Measurements from ENCODE around the gene WDR18.

DNA sequence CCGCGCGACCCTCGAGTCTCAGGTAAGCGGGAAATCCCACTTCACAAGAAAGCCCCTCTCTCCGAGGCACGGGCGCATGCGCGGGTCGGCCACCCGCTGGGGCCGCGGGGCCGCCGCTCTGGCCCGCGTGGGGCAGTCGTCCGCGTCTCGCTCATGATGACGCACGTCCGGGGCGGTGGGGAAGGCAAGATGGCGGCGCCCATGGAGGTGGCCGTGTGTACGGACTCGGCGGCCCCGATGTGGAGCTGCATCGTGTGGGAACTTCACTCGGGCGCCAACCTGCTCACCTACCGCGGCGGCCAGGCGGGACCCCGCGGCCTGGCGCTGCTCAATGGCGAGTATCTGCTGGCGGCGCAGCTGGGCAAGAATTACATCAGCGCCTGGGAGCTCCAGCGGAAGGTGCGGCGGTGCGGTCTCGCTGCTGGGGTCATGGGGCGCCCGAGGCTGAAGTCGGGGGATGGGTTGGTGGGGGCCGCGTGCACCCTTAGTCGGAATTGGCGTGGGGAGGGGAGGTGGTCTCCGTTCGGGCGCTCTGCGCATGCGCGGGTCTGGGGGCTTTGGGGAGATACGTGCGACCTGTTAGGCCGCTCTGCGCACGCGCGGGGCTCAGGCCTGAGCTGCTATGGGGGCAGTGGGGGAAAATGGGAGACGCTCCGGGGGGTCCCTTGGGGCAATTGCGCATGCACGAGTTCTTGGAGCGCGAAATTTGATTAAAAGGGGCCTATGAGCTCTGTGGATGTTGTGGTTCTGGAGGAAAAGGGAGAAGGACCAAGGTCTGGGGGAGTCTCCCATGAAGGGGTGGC, at the start of gene WDR18:
- TF ChIP-seq POLR2AphosphoS5 (IDR thresholded peaks at IDR 0.05; ENCODE audit: low read depth, low read length): 0 out of 2 replicates have a peak, but pooled peaks have one; percentile 26
- TF ChIP-seq SIN3A (IDR thresholded peaks at IDR 0.05; ENCODE audit: borderline replicate concordance, insufficient read depth, low read length): no peak
- TF ChIP-seq, protein P1, sequence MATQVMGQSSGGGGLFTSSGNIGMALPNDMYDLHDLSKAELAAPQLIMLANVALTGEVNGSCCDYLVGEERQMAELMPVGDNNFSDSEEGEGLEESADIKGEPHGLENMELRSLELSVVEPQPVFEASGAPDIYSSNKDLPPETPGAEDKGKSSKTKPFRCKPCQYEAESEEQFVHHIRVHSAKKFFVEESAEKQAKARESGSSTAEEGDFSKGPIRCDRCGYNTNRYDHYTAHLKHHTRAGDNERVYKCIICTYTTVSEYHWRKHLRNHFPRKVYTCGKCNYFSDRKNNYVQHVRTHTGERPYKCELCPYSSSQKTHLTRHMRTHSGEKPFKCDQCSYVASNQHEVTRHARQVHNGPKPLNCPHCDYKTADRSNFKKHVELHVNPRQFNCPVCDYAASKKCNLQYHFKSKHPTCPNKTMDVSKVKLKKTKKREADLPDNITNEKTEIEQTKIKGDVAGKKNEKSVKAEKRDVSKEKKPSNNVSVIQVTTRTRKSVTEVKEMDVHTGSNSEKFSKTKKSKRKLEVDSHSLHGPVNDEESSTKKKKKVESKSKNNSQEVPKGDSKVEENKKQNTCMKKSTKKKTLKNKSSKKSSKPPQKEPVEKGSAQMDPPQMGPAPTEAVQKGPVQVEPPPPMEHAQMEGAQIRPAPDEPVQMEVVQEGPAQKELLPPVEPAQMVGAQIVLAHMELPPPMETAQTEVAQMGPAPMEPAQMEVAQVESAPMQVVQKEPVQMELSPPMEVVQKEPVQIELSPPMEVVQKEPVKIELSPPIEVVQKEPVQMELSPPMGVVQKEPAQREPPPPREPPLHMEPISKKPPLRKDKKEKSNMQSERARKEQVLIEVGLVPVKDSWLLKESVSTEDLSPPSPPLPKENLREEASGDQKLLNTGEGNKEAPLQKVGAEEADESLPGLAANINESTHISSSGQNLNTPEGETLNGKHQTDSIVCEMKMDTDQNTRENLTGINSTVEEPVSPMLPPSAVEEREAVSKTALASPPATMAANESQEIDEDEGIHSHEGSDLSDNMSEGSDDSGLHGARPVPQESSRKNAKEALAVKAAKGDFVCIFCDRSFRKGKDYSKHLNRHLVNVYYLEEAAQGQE (IDR thresholded peaks at IDR 0.05; ENCODE audit: insufficient read depth in 1 of 2, low read depth in 2 of 2, low read length in 2 of 2): no peak
